ENCODE measurements around the gene ACTR1A.

GRCh38 chr10:102502337-102503151 is at the start of gene ACTR1A:
- no peak for TF ChIP-seq CTCF (IDR thresholded peaks at IDR 0.05)
- no peak for TF ChIP-seq POLR2A (IDR thresholded peaks at IDR 0.05)
